ENCODE measurements around the gene TRAPPC6A.

The TRAPPC6A gene

DNA sequence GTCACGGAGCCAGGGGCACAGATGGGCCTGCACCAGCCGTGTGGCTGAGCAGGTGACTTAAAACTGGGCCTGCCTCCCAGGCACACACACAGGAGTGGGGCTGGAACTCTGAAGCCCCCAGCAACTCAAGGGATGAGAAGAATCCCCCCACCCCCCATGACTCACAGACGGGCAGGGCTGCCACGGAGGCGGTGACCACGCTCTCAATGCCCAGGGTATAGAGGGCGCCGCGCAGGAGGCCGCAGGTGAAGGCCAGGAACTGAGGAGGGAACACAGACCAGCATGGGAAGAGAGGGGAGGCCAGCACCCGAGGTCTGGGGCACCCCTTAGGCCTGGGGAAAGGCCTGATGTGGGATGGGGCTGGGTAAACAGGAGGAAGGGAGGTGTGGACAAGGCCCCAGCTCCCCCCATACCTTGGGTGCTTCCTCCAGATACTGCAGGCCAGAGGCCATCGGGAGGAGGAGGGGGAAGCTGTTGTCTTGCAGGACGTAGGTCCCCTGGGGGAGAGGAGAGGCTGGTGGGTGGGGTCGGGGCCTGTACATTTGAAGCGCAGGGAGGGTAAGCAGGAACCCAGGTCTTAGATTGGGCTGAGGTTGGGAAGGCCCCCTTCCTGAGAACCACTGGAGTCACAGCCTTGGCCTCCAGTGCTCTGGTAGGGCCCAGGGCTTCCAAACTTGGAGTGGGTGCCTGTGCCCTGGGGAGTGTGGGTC, 14.1 kb downstream of the TRAPPC6A start:
- no peak for TF ChIP-seq CTCF (IDR thresholded peaks at IDR 0.05; ENCODE audit: control insufficient read depth, extremely low read depth, insufficient read depth)
- DNase-seq (ENCODE audit: low read depth) = no peak
- H3K4me3 ChIP-seq (ENCODE audit: low read depth, low read length) = no peak overlapping the region

DNA sequence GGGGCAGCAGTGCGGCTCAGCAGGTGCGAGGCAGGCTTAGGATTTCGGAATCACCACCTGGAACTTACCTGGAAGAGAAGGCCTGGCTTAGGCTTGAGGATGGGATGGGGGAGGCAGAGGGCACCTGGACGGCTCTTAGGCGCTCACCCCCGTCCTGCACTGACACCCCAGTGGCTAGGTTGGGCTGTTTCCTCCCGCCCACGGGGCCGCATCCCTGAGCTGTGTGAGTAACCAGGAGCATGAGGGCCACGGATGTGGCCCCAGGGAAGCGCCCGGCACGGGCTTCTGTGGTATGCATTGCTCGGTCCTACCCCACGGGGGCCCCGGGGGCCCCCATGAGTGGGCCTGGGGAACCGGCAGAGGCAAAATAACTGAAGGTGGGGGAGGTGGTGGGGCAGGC, 14.9 kb downstream of the TRAPPC6A start:
- no peak for DNase-seq (ENCODE audit: low read depth)
- no peak for TF ChIP-seq CTCF (IDR thresholded peaks at IDR 0.05; ENCODE audit: control insufficient read depth, extremely low read depth, insufficient read depth)
- no peak overlapping the region for H3K4me3 ChIP-seq (ENCODE audit: low read depth, low read length)

GRCh38 chr19:45162608-45163143, 15.4 kb downstream of the TRAPPC6A start:
- TF ChIP-seq CTCF (IDR thresholded peaks at IDR 0.05; ENCODE audit: control insufficient read depth, extremely low read depth, insufficient read depth) = no peak
- no peak overlapping the region for H3K4me3 ChIP-seq (ENCODE audit: low read depth, low read length)
- DNase-seq (ENCODE audit: low read depth) = no peak

DNA sequence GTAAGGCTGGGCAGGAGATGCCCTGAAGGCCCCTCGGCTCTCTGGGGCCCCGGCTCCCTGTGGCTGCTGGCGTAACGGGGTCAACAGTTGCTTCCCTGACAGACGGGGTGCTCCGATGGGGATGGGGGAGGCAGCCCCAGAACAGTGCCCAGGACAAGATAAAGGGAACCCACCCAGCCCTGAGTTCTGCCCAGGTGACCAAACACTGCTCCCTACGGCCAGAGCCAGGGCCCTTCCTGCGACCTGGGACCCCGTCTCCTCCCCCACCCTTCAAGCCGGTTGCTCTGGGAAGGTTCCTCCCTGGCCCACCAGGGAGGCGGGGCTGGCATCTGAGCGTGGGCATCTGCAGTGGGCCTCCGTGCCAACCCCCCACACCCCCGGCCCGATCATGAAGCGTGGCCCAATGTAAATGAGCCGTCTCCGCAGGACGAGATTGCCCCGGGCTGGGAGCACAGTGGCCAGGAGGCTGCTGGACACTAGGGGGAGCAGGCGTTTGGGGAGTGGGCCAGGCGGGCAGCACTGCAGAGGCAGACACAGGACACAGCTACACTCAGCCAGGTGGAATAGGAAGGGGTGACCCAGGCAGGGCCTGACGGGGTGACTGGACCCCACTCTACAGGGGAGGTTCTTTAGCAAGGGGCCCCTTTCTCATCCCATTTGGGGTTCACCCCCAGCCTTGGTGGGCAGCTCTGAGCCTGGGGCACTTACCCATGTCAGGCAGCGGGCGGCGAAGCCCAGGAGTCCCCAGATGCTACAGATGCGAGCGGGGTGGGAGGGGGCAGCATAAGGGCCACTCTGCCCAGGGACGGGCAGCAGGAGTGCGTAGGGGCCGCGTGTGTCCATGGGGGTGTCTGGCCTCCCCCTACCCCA, 16.1 kb downstream of the TRAPPC6A start:
- TF ChIP-seq CTCF (IDR thresholded peaks at IDR 0.05; ENCODE audit: control insufficient read depth, extremely low read depth, insufficient read depth) = peak; percentile 49
- no peak for DNase-seq (ENCODE audit: low read depth)
- no peak overlapping the region for H3K4me3 ChIP-seq (ENCODE audit: low read depth, low read length)

GRCh38 chr19:45160870-45161737, 16.9 kb downstream of the TRAPPC6A start, which contains the start of gene NKPD1:
Gene NKPD1, minus strand, starts transcription at chr19:45160982. Its CDS starts 832 bp downstream, at chr19:45160150.
- TF ChIP-seq CTCF (IDR thresholded peaks at IDR 0.05; ENCODE audit: control insufficient read depth, extremely low read depth, insufficient read depth) = no peak

DNA sequence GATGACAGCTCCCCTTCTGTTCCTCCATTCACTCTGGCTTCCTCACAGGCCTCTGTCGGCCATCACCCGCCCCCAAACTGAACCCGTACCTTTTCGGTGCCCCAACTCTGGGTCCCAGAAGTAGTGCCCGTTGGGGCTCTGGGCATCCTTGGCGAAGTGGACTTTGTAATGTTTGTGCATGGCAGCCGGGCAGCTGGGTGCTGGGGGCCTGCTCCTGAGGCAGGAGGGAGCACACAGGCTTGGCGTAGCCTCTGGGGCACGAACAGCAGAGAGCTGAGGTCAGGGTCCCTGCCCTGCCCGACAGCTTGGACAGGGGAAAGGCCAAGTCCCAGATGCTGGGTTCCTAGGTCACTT, 18.1 kb downstream of the TRAPPC6A start:
- no peak for DNase-seq (ENCODE audit: low read depth)
- H3K4me3 ChIP-seq (ENCODE audit: low read depth, low read length) = no peak overlapping the region
- TF ChIP-seq CTCF (IDR thresholded peaks at IDR 0.05; ENCODE audit: control insufficient read depth, extremely low read depth, insufficient read depth) = no peak

More at GRCh38 chr19:45160870-45161737, 16.9 kb downstream of the TRAPPC6A start, which contains the start of gene NKPD1:
- DNase-seq (ENCODE audit: low read depth) = no peak
- H3K4me3 ChIP-seq (ENCODE audit: low read depth, low read length) = 0 out of 2 replicates have a peak within 1 kb of the TSS, but pooled peaks have one; percentile 17

Data from LNCaP clone FGC (cell line).